Gastroesophageal sphincter (tissue), 4 donors: ENCODE measurements around the gene IKZF1. TPM values are rescaled to one million over a fixed set of nuclear protein-coding genes. Genes with fewer than 3 reads are reported as not detected.

Experiments used
- ATAC-seq: fragments of 150-250 bp; one replicate; pipeline ENCODE4 v1.9.1; 2016; ENCODE audit warnings: mild to moderate bottlenecking, moderate library complexity
- H3K27ac ChIP-seq, 4 donors: fragments of 200-600 bp; sonication (generic) in 3 of 4; 1 replicate in 3 of 4; 2 replicates in 1 of 4; pipeline ENCODE4 v1.5.1; 2016 to 2019
- H3K27me3 ChIP-seq: fragments of 200-600 bp; sonication (generic); one replicate; pipeline ENCODE4 v1.5.1; 2019
- H3K36me3 ChIP-seq, 2 donors: fragments of 200-600 bp; sonication (generic); one replicate each; pipeline ENCODE4 v1.5.1; 2019; ENCODE audit warnings: control low read depth in 1 of 2
- H3K4me1 ChIP-seq, 3 donors: fragments of 200-600 bp; sonication (generic); 1 replicate in 2 of 3; 2 replicates in 1 of 3; pipeline ENCODE4 v1.5.1; 2016 to 2019; ENCODE audit warnings: control low read depth in 2 of 3
- H3K4me3 ChIP-seq, 2 donors: fragments of 200-600 bp; sonication (generic); one replicate each; pipeline ENCODE4 v1.5.1; 2019; ENCODE audit warnings: mild to moderate bottlenecking in 1 of 2, moderate library complexity in 1 of 2
- H3K9me3 ChIP-seq, 3 donors: fragments of 200-600 bp; sonication (generic); one replicate each; pipeline ENCODE4 v1.5.1; 2017 to 2019; ENCODE audit warnings: control low read depth in 2 of 3
- EP300 ChIP-seq: sonication (generic); formaldehyde crosslinking; IDR thresholded peaks from one replicate; pipeline ENCODE4 v1.6.1; 2017; ENCODE audit warnings: antibody characterized with exemption, mild to moderate bottlenecking
- POLR2A ChIP-seq, 2 donors: fragments of 450-650 bp; IDR thresholded peaks; one replicate each; pipeline ENCODE4 v1.6.1; 2017; ENCODE audit warnings: antibody characterized with exemption in 2 of 2, mild to moderate bottlenecking in 2 of 2, moderate library complexity in 1 of 2
- POLR2AphosphoS5 ChIP-seq: sonication (generic); formaldehyde crosslinking; IDR thresholded peaks from one replicate; pipeline ENCODE4 v1.6.1; 2017; ENCODE audit warnings: antibody characterized with exemption
- WGBS, 2 donors: methylation state at CpG; one replicate each; pipeline ENCODE4 v1.1.5; 2018; ENCODE audit warnings: low coverage in 1 of 2; 5-methylcytosine and 5-hydroxymethylcytosine counted together
- total RNA-seq, 4 donors: library from RNA; depleted of rRNA; stranded (reverse); fragments of >200 nt; gene quantifications; one replicate each; pipeline ENCODE4 v1.1.0, GENCODE V29; 2016
- TF ChIP-seq, protein P1 (sequence below), 4 experiments: fragments of 200-600 bp in 2 of 4; fragments of 450-650 bp in 2 of 4; sonication (generic) in 1 of 4; IDR thresholded peaks; one replicate each; pipeline ENCODE4 v1.5.1; 2017 to 2019; ENCODE audit warnings: antibody characterized with exemption in 4 of 4, mild to moderate bottlenecking in 2 of 4, moderate library complexity in 2 of 4

The IKZF1 gene
- total RNA-seq, 4 donors from 2014 or later = 2.5 to 14.1 (median 5.9) TPM

DNA sequence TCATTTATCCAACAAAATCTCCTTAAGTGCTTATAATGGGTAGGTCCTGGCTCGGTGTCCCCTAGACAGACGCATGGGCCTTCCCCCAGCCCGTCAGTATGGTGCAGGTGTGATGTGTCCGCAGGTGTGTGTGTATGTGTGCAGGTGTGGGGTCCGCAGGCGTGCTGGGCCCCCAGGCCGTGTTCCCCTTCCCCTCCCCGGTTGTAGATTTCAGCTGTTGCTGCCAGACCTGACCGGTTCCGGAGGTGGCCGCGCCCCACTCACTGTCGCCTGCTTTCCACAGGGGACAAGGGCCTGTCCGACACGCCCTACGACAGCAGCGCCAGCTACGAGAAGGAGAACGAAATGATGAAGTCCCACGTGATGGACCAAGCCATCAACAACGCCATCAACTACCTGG is 95.1 kb downstream of the IKZF1 start:
- peaks cover 62% of the 10 kb centered on the region for H3K27me3 ChIP-seq
- peaks cover 0 to 4% (median 0%) of the 10 kb centered on the region in 3 donors for H3K4me1 ChIP-seq
- H3K27ac ChIP-seq = no peak overlapping the region
- WGBS, 2 donors = 86 to 89% methylated on average over 4 to 6 of the region's 21 CpGs
- H3K4me3 ChIP-seq = no peak overlapping the region
- no peaks in the 10 kb centered on the region for H3K9me3 ChIP-seq
- ATAC-seq = no peak
- TF ChIP-seq, protein P1, sequence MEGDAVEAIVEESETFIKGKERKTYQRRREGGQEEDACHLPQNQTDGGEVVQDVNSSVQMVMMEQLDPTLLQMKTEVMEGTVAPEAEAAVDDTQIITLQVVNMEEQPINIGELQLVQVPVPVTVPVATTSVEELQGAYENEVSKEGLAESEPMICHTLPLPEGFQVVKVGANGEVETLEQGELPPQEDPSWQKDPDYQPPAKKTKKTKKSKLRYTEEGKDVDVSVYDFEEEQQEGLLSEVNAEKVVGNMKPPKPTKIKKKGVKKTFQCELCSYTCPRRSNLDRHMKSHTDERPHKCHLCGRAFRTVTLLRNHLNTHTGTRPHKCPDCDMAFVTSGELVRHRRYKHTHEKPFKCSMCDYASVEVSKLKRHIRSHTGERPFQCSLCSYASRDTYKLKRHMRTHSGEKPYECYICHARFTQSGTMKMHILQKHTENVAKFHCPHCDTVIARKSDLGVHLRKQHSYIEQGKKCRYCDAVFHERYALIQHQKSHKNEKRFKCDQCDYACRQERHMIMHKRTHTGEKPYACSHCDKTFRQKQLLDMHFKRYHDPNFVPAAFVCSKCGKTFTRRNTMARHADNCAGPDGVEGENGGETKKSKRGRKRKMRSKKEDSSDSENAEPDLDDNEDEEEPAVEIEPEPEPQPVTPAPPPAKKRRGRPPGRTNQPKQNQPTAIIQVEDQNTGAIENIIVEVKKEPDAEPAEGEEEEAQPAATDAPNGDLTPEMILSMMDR (IDR thresholded peaks at IDR 0.05) = no peak
- TF ChIP-seq POLR2A (IDR thresholded peaks at IDR 0.05) = no peak
- no peak for TF ChIP-seq EP300
- no peak for TF ChIP-seq POLR2AphosphoS5
- H3K36me3 ChIP-seq = no peaks in the 10 kb centered on the region

DNA sequence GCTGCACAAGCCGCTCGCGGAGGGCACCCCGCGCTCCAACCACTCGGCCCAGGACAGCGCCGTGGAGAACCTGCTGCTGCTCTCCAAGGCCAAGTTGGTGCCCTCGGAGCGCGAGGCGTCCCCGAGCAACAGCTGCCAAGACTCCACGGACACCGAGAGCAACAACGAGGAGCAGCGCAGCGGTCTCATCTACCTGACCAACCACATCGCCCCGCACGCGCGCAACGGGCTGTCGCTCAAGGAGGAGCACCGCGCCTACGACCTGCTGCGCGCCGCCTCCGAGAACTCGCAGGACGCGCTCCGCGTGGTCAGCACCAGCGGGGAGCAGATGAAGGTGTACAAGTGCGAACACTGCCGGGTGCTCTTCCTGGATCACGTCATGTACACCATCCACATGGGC is 95.6 kb downstream of the IKZF1 start:
- H3K9me3 ChIP-seq = no peaks in the 10 kb centered on the region
- no peak for TF ChIP-seq EP300
- TF ChIP-seq POLR2A (IDR thresholded peaks at IDR 0.05) = no peak
- no peak for TF ChIP-seq POLR2AphosphoS5
- TF ChIP-seq, protein P1 (IDR thresholded peaks at IDR 0.05) = no peak
- no peak overlapping the region for H3K4me3 ChIP-seq
- H3K4me1 ChIP-seq = peaks cover 0 to 4% (median 0%) of the 10 kb centered on the region in 3 donors
- no peak overlapping the region for H3K27ac ChIP-seq
- H3K27me3 ChIP-seq = peaks cover 66% of the 10 kb centered on the region
- no peak for ATAC-seq
- no peaks in the 10 kb centered on the region for H3K36me3 ChIP-seq
- no CpG with 5 or more reads among the region's 41 CpGs for WGBS, 2 donors

DNA sequence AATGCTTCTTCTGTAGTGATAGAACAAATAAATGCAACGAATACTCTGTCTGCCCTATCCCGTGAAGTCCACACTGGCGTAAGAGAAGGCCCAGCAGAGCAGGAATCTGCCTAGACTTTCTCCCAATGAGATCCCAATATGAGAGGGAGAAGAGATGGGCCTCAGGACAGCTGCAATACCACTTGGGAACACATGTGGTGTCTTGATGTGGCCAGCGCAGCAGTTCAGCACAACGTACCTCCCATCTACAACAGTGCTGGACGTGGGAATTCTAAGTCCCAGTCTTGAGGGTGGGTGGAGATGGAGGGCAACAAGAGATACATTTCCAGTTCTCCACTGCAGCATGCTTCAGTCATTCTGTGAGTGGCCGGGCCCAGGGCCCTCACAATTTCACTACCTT is 99.9 kb downstream of the IKZF1 start:
- Histone ChIP-seq H3K27me3 (peaks cover 75% of the 10 kb centered on the region), H3K9me3 (no peaks in the 10 kb centered on the region), H3K27ac (no peak overlapping the region), H3K4me1 (peaks cover 0 to 4% (median 0%) of the 10 kb centered on the region in 3 donors), H3K4me3 (no peak overlapping the region), H3K36me3 (no peaks in the 10 kb centered on the region)
- WGBS, 2 donors = 60% methylated on average over 1 to 2 of the region's 7 CpGs
- ATAC-seq = no peak
- TF ChIP-seq POLR2AphosphoS5 = no peak
- TF ChIP-seq, protein P1 (IDR thresholded peaks at IDR 0.05) = no peak
- no peak for TF ChIP-seq EP300
- no peak for TF ChIP-seq POLR2A (IDR thresholded peaks at IDR 0.05)

DNA sequence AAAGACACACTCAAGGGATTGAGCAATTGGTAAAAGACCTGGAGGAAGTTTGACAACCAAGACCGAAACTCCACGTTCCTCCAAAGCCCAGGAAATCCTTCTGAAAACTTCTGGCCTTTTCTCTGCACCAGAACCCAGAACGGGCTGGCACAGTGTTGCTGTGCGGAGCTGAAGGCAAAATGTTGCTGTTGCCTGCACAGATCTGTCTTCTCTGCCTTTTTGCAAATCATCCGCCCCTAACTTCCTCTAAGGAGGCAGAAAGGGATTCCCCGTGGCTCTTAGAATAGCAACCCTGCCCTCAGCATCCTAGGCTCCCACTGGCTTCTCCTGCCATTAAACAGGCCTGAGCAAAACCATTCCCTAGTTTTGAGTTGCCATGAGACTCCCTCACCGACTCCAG is 100.7 kb downstream of the IKZF1 start:
- Histone ChIP-seq H3K27me3 (peaks cover 66% of the 10 kb centered on the region), H3K27ac (no peak overlapping the region), H3K4me3 (no peak overlapping the region), H3K4me1 (peaks cover 0 to 2% (median 0%) of the 10 kb centered on the region in 3 donors), H3K36me3 (no peaks in the 10 kb centered on the region), H3K9me3 (no peaks in the 10 kb centered on the region)
- TF ChIP-seq EP300 (no peak), POLR2A (IDR thresholded peaks at IDR 0.05) (no peak), POLR2AphosphoS5 (no peak)
- TF ChIP-seq, protein P1 (IDR thresholded peaks at IDR 0.05) = no peak
- 67 to 83% methylated on average over 2 to 4 of the region's 7 CpGs for WGBS, 2 donors
- no peak for ATAC-seq

DNA sequence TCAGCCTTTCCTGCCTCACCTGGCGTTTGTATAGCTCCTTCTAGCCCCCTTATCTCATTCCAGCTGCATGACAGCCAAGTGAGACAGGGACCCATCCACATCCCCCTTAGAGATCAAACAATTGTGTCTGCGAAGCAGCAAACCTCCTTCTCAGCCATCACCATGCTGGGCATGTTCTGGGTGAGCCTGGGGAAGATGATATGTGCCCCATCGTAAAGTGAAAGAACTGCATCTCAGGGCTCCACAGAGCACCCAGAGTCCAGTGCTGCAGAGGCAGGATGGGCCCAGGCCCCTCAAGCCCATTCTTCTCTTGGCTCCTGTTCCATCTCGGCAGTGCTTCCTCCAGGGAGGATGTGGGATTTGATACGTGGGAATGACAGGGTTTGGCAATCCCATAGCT is 102.4 kb downstream of the IKZF1 start:
- TF ChIP-seq POLR2AphosphoS5 = no peak
- TF ChIP-seq EP300 = no peak
- TF ChIP-seq, protein P1 (IDR thresholded peaks at IDR 0.05) = no peak
- TF ChIP-seq POLR2A (IDR thresholded peaks at IDR 0.05) = no peak
- Histone ChIP-seq H3K27ac (no peak overlapping the region), H3K4me3 (no peak overlapping the region), H3K36me3 (no peaks in the 10 kb centered on the region), H3K4me1 (no peaks in the 10 kb centered on the region), H3K9me3 (no peaks in the 10 kb centered on the region), H3K27me3 (peaks cover 49% of the 10 kb centered on the region)
- WGBS, 2 donors = 49% methylated on average over 3 of the region's 5 CpGs; no CpG with 5 or more reads in 1 of the 2 donors
- no peak for ATAC-seq
